Endometrium (tissue), 2 donors: Measurements from ENCODE around the gene CDH12.
"Not testable (repeated sequence)": the region's sequence is repeated elsewhere in the genome, so short reads cannot be mapped to it uniquely, and the experiment has no call there.

ENCODE experiments used
- FAIRE-seq: peaks from 2 replicates; lab custom pipeline; 2012; peaks lifted over from hg19 to GRCh38; lab: Jason Lieb, UNC
- donor health status: control.
- donor health status: control.

CDH12 gene

GRCh38 chr5:22649074-22649473 is 204.1 kb downstream of the CDH12 start:
- FAIRE-seq = no peak

GRCh38 chr5:22644859-22645258 is 208.3 kb downstream of the CDH12 start:
- no peak for FAIRE-seq

GRCh38 chr5:22643356-22643755 is 209.8 kb downstream of the CDH12 start:
- FAIRE-seq = no peak

GRCh38 chr5:22631683-22632082 is 221.5 kb downstream of the CDH12 start:
- FAIRE-seq = no peak

GRCh38 chr5:22627029-22627428 is 226.1 kb downstream of the CDH12 start:
- no peak for FAIRE-seq

GRCh38 chr5:22625451-22625850 is 227.7 kb downstream of the CDH12 start:
- no peak for FAIRE-seq

- no peak for FAIRE-seq
Observed at GRCh38 chr5:22621084-22621483, 232.1 kb downstream of the CDH12 start.

- FAIRE-seq = no peak
Observed at GRCh38 chr5:22615964-22616363, 237.2 kb downstream of the CDH12 start.

GRCh38 chr5:22614486-22615094 is 238.6 kb downstream of the CDH12 start:
- no peak for FAIRE-seq

GRCh38 chr5:22612928-22613327 is 240.2 kb downstream of the CDH12 start:
- no peak for FAIRE-seq

GRCh38 chr5:22611327-22611726 is 241.8 kb downstream of the CDH12 start:
- no peak for FAIRE-seq

- FAIRE-seq = not testable (repeated sequence)
Observed at GRCh38 chr5:22607498-22607897, 245.6 kb downstream of the CDH12 start.

- no peak for FAIRE-seq
Observed at GRCh38 chr5:22605473-22605872, 247.7 kb downstream of the CDH12 start.

- FAIRE-seq = no peak
Observed at GRCh38 chr5:22604711-22605110, 248.4 kb downstream of the CDH12 start.

- FAIRE-seq = no peak
Observed at GRCh38 chr5:22598796-22599195, 254.3 kb downstream of the CDH12 start.

GRCh38 chr5:22596404-22596970 is 256.7 kb downstream of the CDH12 start:
- no peak for FAIRE-seq

GRCh38 chr5:22594491-22594890 is 258.7 kb downstream of the CDH12 start:
- FAIRE-seq = no peak

- FAIRE-seq = no peak
Observed at GRCh38 chr5:22593592-22593991, 259.6 kb downstream of the CDH12 start.

GRCh38 chr5:22591461-22591860 is 261.7 kb downstream of the CDH12 start:
- FAIRE-seq = no peak

- FAIRE-seq = no peak
Observed at GRCh38 chr5:22590677-22591268, 262.4 kb downstream of the CDH12 start.

GRCh38 chr5:22577711-22578110 is 275.4 kb downstream of the CDH12 start:
- FAIRE-seq = no peak

- FAIRE-seq = no peak
Observed at GRCh38 chr5:22577006-22577405, 276.1 kb downstream of the CDH12 start.

- no peak for FAIRE-seq
Observed at GRCh38 chr5:22572941-22573340, 280.2 kb downstream of the CDH12 start.

GRCh38 chr5:22567983-22568382 is 285.2 kb downstream of the CDH12 start:
- FAIRE-seq = no peak
